Kidney epithelial cell (primary cell): ENCODE results near the gene KEAP1. TPM values are rescaled to one million over a fixed set of nuclear protein-coding genes. Genes with fewer than 3 reads are reported as not detected.
"Not testable (repeated sequence)": the region's sequence is repeated elsewhere in the genome, so short reads cannot be mapped to it uniquely, and the experiment has no call there.

Source experiments
- DNase-seq: peaks from one replicate; pipeline ENCODE4 v3.0.0-alpha.2; 2010; ENCODE audit warnings: low read depth
- H3K27me3 ChIP-seq: 2 replicates; pipeline ENCODE4 v1.6.0; 2011; ENCODE audit warnings: low read length; ENCODE audit not compliant: control insufficient read depth, insufficient read depth
- H3K36me3 ChIP-seq: 2 replicates; pipeline ENCODE4 v1.5.1; 2011; ENCODE audit warnings: low read length; ENCODE audit not compliant: control insufficient read depth, insufficient read depth
- H3K4me3 ChIP-seq: 2 replicates; pipeline ENCODE4 v1.5.1; 2011; ENCODE audit warnings: low read depth, mild to moderate bottlenecking, control low read depth, low read length
- CTCF ChIP-seq: IDR thresholded peaks from 2 replicates; pipeline ENCODE4 v1.5.1; 2011; ENCODE audit warnings: mild to moderate bottlenecking, moderate library complexity, low read length, control low read depth, inconsistent platforms; ENCODE audit not compliant: insufficient read depth, poor library complexity, severe bottlenecking
- total RNA-seq: library from RNA; depleted of rRNA; stranded (reverse); fragments of >200 nt; gene quantifications from 2 replicates; pipeline ENCODE4 v1.2.3, GENCODE V29; 2015

KEAP1 gene
- 49.2 and 64.1 TPM in 2 replicates for total RNA-seq

DNA sequence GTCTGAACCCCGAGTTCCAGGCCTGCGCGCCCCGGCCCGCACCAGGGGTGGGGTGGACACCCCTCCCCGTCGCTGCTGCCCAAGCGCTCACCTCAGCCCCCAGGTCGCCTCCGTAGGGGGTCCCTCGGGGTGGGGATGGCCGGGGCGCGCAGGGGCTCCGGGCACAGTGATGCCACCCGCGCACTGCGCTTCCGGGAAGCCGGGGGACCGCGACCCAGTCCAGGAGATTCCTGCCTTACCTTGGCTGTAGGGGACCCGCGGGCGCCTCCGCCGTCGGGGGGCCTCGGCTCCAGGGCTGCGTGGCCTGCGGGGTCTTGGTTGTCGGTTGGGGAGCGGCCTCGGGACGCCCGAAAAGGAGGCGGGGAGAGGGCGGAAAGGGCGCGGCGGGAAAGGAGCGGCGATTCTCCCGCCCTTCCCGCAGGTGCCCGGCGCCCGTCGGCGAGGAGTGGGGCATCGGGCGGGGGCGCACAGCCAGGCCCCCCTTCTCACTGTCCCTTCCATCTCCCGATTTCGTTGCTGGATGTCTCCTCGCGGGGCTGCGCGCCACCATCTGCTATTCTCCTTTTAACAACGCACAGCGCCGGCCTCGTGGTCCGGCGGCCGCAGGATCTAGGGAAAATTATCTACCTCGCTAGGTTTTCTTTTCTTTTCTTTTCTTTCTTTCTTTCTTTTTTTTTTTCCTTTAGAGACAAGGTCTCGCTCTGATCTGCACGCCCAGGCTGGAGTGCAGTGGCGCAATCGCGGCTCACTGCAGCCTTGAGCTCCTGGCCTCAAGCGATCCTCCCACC, at the start of gene KEAP1:
Gene KEAP1 (minus strand): TSS at position 355 of the 788 bp plus-strand sequence. CDS start 3,323 bp downstream, outside the sequence.
- TF ChIP-seq CTCF: no peak
- Histone ChIP-seq H3K4me3 (peak within 1 kb of the TSS; percentile 84), H3K36me3 (no peaks in the 10 kb centered on the region), H3K27me3 (no peaks in the 10 kb centered on the region)
- no peak for DNase-seq

DNA sequence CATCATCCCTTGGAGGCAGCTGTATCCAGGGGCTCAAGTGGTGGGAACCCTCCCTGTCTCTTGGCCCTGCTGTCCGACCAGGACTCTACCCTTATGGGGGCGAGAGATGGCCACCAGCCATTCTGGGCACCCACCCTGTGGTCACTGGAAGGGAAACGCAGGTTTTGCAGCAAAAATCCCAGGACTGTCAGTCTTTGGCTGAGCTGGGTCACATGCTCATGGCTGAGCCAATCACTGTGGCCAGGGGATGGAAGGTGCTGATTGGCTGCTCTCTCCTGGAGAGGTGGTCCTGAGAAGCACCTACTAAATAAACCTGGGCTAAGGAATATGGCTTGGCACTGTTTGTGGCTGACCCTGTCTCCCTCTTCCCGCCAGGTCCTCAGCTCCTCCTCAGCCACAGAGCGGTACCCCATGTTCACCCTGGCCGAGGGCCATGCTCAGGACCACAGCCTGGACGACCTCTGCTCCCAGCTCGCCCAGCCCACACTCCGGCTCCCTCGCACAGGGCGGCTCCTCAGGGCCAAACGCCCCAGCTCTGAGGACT, 49.4 kb upstream of the KEAP1 start:
- DNase-seq: no peak
- no peak for TF ChIP-seq CTCF
- Histone ChIP-seq H3K4me3 (no peak overlapping the region), H3K36me3 (no peaks in the 10 kb centered on the region), H3K27me3 (no peaks in the 10 kb centered on the region)

GRCh38 chr19:10551698-10552301, 48.6 kb upstream of the KEAP1 start:
- Histone ChIP-seq H3K27me3 (no peaks in the 10 kb centered on the region), H3K4me3 (no peak overlapping the region), H3K36me3 (peaks cover 1% of the 10 kb centered on the region)
- no peak for DNase-seq
- no peak for TF ChIP-seq CTCF

DNA sequence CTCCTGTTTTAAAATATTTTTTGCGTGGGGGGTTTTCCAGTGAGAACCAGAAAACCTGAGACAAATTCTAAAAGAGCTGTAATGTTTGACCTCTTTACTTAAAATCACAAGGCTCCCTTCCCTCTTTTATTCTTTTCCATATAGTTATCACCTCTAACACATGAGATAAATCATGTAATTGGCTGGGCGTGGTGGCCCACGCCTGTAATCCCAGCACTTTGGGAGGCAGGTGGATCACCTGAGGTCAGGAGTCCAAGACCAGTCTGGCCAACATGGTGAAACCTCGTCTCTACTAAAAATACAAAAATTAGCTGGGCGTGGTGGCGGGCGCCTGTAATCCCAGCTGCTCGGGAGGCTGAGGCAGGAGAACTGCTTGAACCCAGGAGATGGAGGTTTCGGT, 47.9 kb upstream of the KEAP1 start:
- H3K36me3 ChIP-seq, DNase-seq, H3K27me3 ChIP-seq, H3K4me3 ChIP-seq: not testable (repeated sequence)

DNA sequence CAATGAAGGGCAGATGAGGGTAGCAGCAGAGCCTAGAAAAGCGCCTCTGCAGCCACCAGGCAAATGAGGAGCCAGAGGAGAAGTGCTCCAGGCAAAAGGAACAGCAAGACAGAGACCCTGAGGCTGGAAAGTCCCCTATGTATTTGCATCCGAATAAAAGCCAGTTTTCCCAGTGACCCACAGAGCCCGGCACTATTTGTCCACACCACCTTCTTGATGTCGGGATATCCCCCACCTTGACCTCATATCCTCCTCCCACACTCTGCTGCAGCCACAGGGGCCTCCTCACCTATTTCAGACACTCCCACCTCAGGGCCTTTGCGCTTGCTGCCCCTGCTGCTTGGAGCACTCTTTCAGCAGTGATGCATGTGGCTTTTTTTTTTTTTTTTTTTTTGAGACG, 47.2 kb upstream of the KEAP1 start:
- H3K27me3 ChIP-seq: no peaks in the 10 kb centered on the region
- DNase-seq: no peak
- H3K4me3 ChIP-seq: no peak overlapping the region
- peaks cover 1% of the 10 kb centered on the region for H3K36me3 ChIP-seq
- no peak for TF ChIP-seq CTCF

- DNase-seq: no peak
- Histone ChIP-seq H3K27me3 (no peaks in the 10 kb centered on the region), H3K36me3 (peaks cover 1% of the 10 kb centered on the region)
Observed at GRCh38 chr19:10549733-10550132, 46.6 kb upstream of the KEAP1 start.

More at GRCh38 chr19:10549733-10550132, 46.6 kb upstream of the KEAP1 start:
- no peak for TF ChIP-seq CTCF
- H3K4me3 ChIP-seq: no peak overlapping the region
